Measurements from ENCODE around the gene CEPT1. TPM values are rescaled to one million over a fixed set of nuclear protein-coding genes. Genes with fewer than 3 reads are reported as not detected.

CEPT1 gene
- total RNA-seq, 1 experiment from 2014 or later = 33.0 TPM

- no peak overlapping the region for H2AFZ ChIP-seq (ENCODE audit: low read length)
- peaks cover 55 to 58% of the 10 kb centered on the region in 2 experiments for H3K4me1 Mint-ChIP-seq
- H3K27ac Mint-ChIP-seq = no peak overlapping the region; a peak in 1 of 7 replicates
These were observed 81.2 kb downstream of the CEPT1 start for GRCh38 chr1:111221276-111221632.

More at GRCh38 chr1:111221276-111221632, 81.2 kb downstream of the CEPT1 start:
- Mint-ChIP-seq H3K4me3 (no peak overlapping the region), H3K27me3 (ENCODE audit: low read depth) (no peaks in the 10 kb centered on the region), H3K9me3 (no peaks in the 10 kb centered on the region; a peak in 1 of 5 replicates), H3K36me3 (ENCODE audit: insufficient read depth in 1 of 3, low read depth in 3 of 3) (no peaks in the 10 kb centered on the region; a peak in 1 of 7 replicates)
- Histone ChIP-seq H3K56ac (ENCODE audit: insufficient read length, low read depth, low read length) (no peak overlapping the region), H4K8ac (replicated peaks; ENCODE audit: insufficient read length, low read depth, low read length) (no peak overlapping the region), H3K4ac (ENCODE audit: low read depth, low read length) (no peak overlapping the region), H2AK5ac (ENCODE audit: insufficient read length, low read length) (no peak overlapping the region), H3T11ph (ENCODE audit: low read length) (no peak overlapping the region), H3K9me3 (ENCODE audit: control insufficient read depth, low read depth, low read length) (no peaks in the 10 kb centered on the region), H2BK20ac (ENCODE audit: low read depth, low read length, poor library complexity, severe bottlenecking) (no peak overlapping the region), H3K18ac (ENCODE audit: insufficient read length, low read depth, low read length) (no peak overlapping the region), H2BK15ac (ENCODE audit: low read depth, low read length) (no peak overlapping the region), H3K27ac (ENCODE audit: insufficient read length, low read depth, low read length) (no peak overlapping the region), H3K79me1 (ENCODE audit: insufficient read depth, low read depth, low read length, poor library complexity, severe bottlenecking) (no peaks in the 10 kb centered on the region), H3K9ac (ENCODE audit: extremely low read depth, insufficient read length, low read length) (no peak overlapping the region), H2BK120ac (ENCODE audit: low read depth, low read length, poor library complexity, severe bottlenecking) (no peak overlapping the region), H3K4me2 (ENCODE audit: insufficient read depth, insufficient read length, low read length) (no peak overlapping the region), H3K27me3 (ENCODE audit: insufficient read depth, low read length) (no peaks in the 10 kb centered on the region), H4K20me1 (ENCODE audit: control insufficient read depth, insufficient read depth, insufficient read length) (no peaks in the 10 kb centered on the region), H3K23me2 (ENCODE audit: insufficient read length, low read depth, low read length, poor library complexity, severe bottlenecking) (no peaks in the 10 kb centered on the region), H4K5ac (ENCODE audit: insufficient read length, low read depth, low read length) (no peak overlapping the region), H4K91ac (ENCODE audit: insufficient read length, low read depth, low read length) (no peak overlapping the region), H2BK5ac (ENCODE audit: insufficient read length, low read length) (no peak overlapping the region), H2BK12ac (ENCODE audit: insufficient read length, low read depth, low read length) (no peak overlapping the region), H3K79me2 (ENCODE audit: insufficient read depth, low read length) (no peaks in the 10 kb centered on the region), H3K4me1 (ENCODE audit: insufficient read depth, low read length) (peaks cover 6% of the 10 kb centered on the region), H3K23ac (ENCODE audit: insufficient read length, low read depth, low read length) (no peak overlapping the region), H3K14ac (ENCODE audit: insufficient read depth, low read length) (no peak overlapping the region)
- no peak for DNase-seq
- TF ChIP-seq, protein P1, sequence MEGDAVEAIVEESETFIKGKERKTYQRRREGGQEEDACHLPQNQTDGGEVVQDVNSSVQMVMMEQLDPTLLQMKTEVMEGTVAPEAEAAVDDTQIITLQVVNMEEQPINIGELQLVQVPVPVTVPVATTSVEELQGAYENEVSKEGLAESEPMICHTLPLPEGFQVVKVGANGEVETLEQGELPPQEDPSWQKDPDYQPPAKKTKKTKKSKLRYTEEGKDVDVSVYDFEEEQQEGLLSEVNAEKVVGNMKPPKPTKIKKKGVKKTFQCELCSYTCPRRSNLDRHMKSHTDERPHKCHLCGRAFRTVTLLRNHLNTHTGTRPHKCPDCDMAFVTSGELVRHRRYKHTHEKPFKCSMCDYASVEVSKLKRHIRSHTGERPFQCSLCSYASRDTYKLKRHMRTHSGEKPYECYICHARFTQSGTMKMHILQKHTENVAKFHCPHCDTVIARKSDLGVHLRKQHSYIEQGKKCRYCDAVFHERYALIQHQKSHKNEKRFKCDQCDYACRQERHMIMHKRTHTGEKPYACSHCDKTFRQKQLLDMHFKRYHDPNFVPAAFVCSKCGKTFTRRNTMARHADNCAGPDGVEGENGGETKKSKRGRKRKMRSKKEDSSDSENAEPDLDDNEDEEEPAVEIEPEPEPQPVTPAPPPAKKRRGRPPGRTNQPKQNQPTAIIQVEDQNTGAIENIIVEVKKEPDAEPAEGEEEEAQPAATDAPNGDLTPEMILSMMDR (conservative IDR thresholded peaks at IDR 0.05) = no peak
- WGBS (ENCODE audit: extremely low coverage, insufficient read length, low lambda C conversion rate) = no CpG with 5 or more reads among the region's 2 CpGs

All from H9 (cell line).